Progenitor cell of endocrine pancreas (in vitro differentiated cells): ENCODE results near the gene RPL36A. TPM values are rescaled to one million over a fixed set of nuclear protein-coding genes. Genes with fewer than 3 reads are reported as not detected.

Source experiments
- DNase-seq: peaks from one replicate; pipeline ENCODE4 v3.0.0; 2021; ENCODE audit warnings: low spot score; ENCODE audit not compliant: unreplicated experiment
- H3K27ac Mint-ChIP-seq: 2 replicates; pipeline ENCODE4 v1.8.0; 2021; ENCODE audit warnings: mild to moderate bottlenecking, moderate library complexity, mixed read lengths
- H3K27me3 Mint-ChIP-seq: 2 replicates; pipeline ENCODE4 v1.8.0; 2021; ENCODE audit warnings: mixed read lengths
- H3K36me3 Mint-ChIP-seq: 2 replicates; pipeline ENCODE4 v1.8.0; 2022; ENCODE audit warnings: mixed read lengths; ENCODE audit not compliant: insufficient read depth
- H3K4me1 Mint-ChIP-seq: 2 replicates; pipeline ENCODE4 v1.8.0; 2021; ENCODE audit warnings: low read depth, mixed read lengths
- H3K4me3 Mint-ChIP-seq: 2 replicates; pipeline ENCODE4 v1.8.0; 2021; ENCODE audit warnings: low read depth, mild to moderate bottlenecking, moderate library complexity, mixed read lengths
- H3K9me3 Mint-ChIP-seq: 2 replicates; pipeline ENCODE4 v1.8.0; 2021; ENCODE audit warnings: low read depth, mixed read lengths
- CTCF ChIP-seq: fragments of 200-600 bp; sonication (generic); IDR thresholded peaks from one replicate; pipeline ENCODE4 v1.5.0; 2021; ENCODE audit warnings: antibody characterized with exemption, mild to moderate bottlenecking; ENCODE audit not compliant: unreplicated experiment
- total RNA-seq: library from RNA; stranded (reverse); gene quantifications from 2 replicates; pipeline ENCODE4 v1.2.1, GENCODE V29; 2021

The RPL36A gene
- total RNA-seq, 1 donor from 2014 or later, result 306 TPM

- H3K9me3 Mint-ChIP-seq, result peaks cover 3% of the 10 kb centered on the region
- DNase-seq, result no peak
These were observed 25.5 kb upstream of the RPL36A start for GRCh38 chrX:101365301-101365795.

GRCh38 chrX:101368800-101369199 is 22.0 kb upstream of the RPL36A start:
- Mint-ChIP-seq H3K4me1 (no peaks in the 10 kb centered on the region), H3K4me3 (no peak overlapping the region), H3K36me3 (no peaks in the 10 kb centered on the region), H3K27me3 (no peaks in the 10 kb centered on the region), H3K27ac (no peak overlapping the region), H3K9me3 (no peaks in the 10 kb centered on the region)
- no peak for DNase-seq
- TF ChIP-seq CTCF, result no peak

More at GRCh38 chrX:101365301-101365795, 25.5 kb upstream of the RPL36A start:
- H3K4me1 Mint-ChIP-seq, result no peaks in the 10 kb centered on the region
- H3K27me3 Mint-ChIP-seq, result no peaks in the 10 kb centered on the region
- H3K36me3 Mint-ChIP-seq, result no peaks in the 10 kb centered on the region
- H3K27ac Mint-ChIP-seq, result no peak overlapping the region
- no peak overlapping the region for H3K4me3 Mint-ChIP-seq
- TF ChIP-seq CTCF, result no peak

- no peak for TF ChIP-seq CTCF
- H3K4me3 Mint-ChIP-seq, result no peak overlapping the region
- DNase-seq, result no peak
- H3K27me3 Mint-ChIP-seq, result no peaks in the 10 kb centered on the region
- no peaks in the 10 kb centered on the region for H3K4me1 Mint-ChIP-seq
- H3K9me3 Mint-ChIP-seq, result no peaks in the 10 kb centered on the region
- H3K36me3 Mint-ChIP-seq, result no peaks in the 10 kb centered on the region
- no peak overlapping the region for H3K27ac Mint-ChIP-seq
These were observed 21.1 kb upstream of the RPL36A start for GRCh38 chrX:101369687-101370086.

- Mint-ChIP-seq H3K4me1 (no peaks in the 10 kb centered on the region), H3K27me3 (no peaks in the 10 kb centered on the region), H3K9me3 (peaks cover 7% of the 10 kb centered on the region), H3K27ac (no peak overlapping the region), H3K36me3 (no peaks in the 10 kb centered on the region), H3K4me3 (no peak overlapping the region)
- TF ChIP-seq CTCF, result no peak
- DNase-seq, result no peak
These were observed 19.8 kb upstream of the RPL36A start for GRCh38 chrX:101370888-101371504.

- TF ChIP-seq CTCF, result no peak
- no peak overlapping the region for H3K27ac Mint-ChIP-seq
- no peaks in the 10 kb centered on the region for H3K36me3 Mint-ChIP-seq
- peaks cover 12% of the 10 kb centered on the region for H3K9me3 Mint-ChIP-seq
- H3K4me1 Mint-ChIP-seq, result no peaks in the 10 kb centered on the region
- DNase-seq, result no peak
- H3K4me3 Mint-ChIP-seq, result no peak overlapping the region
- H3K27me3 Mint-ChIP-seq, result no peaks in the 10 kb centered on the region
These were observed 13.3 kb upstream of the RPL36A start for GRCh38 chrX:101377547-101377946.
